RWPE1 (cell line): ENCODE data around the gene LLGL1.

Source experiments
- CTCF ChIA-PET: fragments of 350-600 bp; sonication (Branson Sonifier 250); formaldehyde crosslinking; extraction: SDS; loops from one replicate; lab custom pipeline; 2021; lab: Yijun Ruan, JAX
- POLR2A ChIA-PET: fragments of 400-600 bp; formaldehyde crosslinking; extraction: SDS; loops from one replicate; lab custom pipeline; 2020; ENCODE audit warnings: antibody characterized with exemption; ENCODE audit not compliant: low non-redundant PET; lab: Yijun Ruan, JAX
- DNase-seq: peaks from one replicate; pipeline ENCODE4 v3.0.0; 2012; ENCODE audit warnings: low spot score
- H3K27ac ChIP-seq: fragments of 450-650 bp; 2 replicates; pipeline ENCODE4 v1.5.1; 2017
- CTCF ChIP-seq: fragments of 450-650 bp; conservative IDR thresholded peaks from 2 replicates; pipeline ENCODE4 v1.5.1; 2017; ENCODE audit warnings: low read depth, mild to moderate bottlenecking

Gene LLGL1

GRCh38 chr17:18191236-18191667, 34.2 kb upstream of the LLGL1 start:
- TF ChIP-seq CTCF = no peak
- DNase-seq = no peak
- peak overlapping the region; percentile 47 for H3K27ac ChIP-seq
- CTCF ChIA-PET = interaction anchor here (0.6 to 2.0 kb wide), 3 partner anchors 26 to 377 kb away, joined by 3 to 5 read pairs (median 4); no protein-coding TSS in a partner anchor
- POLR2A ChIA-PET = no interaction called here

- no peak for DNase-seq
- H3K27ac ChIP-seq = peak overlapping the region; percentile 47
- POLR2A ChIA-PET = no interaction called here
- TF ChIP-seq CTCF = no peak
- CTCF ChIA-PET = interaction anchor here (0.5 to 1.5 kb wide), 3 partner anchors 57 to 434 kb away, joined by 3 to 4 read pairs (median 3); no protein-coding TSS in a partner anchor
Measured at GRCh38 chr17:18191967-18192366, 33.5 kb upstream of the LLGL1 start.

- CTCF ChIA-PET = interaction anchor here (0.6 to 1.2 kb wide), 2 partner anchors 23 to 47 kb away, joined by 3 to 4 read pairs; no protein-coding TSS in a partner anchor
- H3K27ac ChIP-seq = no peak overlapping the region
- no peak for TF ChIP-seq CTCF
- no peak for DNase-seq
- POLR2A ChIA-PET = no interaction called here
Measured at GRCh38 chr17:18194394-18194793, 31.0 kb upstream of the LLGL1 start.

- no peak for DNase-seq
- POLR2A ChIA-PET = no interaction called here
Measured at GRCh38 chr17:18194804-18195203, 30.6 kb upstream of the LLGL1 start.

GRCh38 chr17:18195246-18195645, 30.2 kb upstream of the LLGL1 start:
- H3K27ac ChIP-seq = no peak overlapping the region
- POLR2A ChIA-PET = no interaction called here
- no peak for TF ChIP-seq CTCF
- CTCF ChIA-PET = no interaction called here
- no peak for DNase-seq

More at GRCh38 chr17:18194804-18195203, 30.6 kb upstream of the LLGL1 start:
- CTCF ChIA-PET = no interaction called here
- H3K27ac ChIP-seq = no peak overlapping the region
- TF ChIP-seq CTCF = no peak

GRCh38 chr17:18197535-18198194, 27.8 kb upstream of the LLGL1 start:
- CTCF ChIA-PET = interaction anchor here (1.1 kb wide), 1 partner anchor 10 kb away, joined by 3 read pairs; no protein-coding TSS in a partner anchor
- TF ChIP-seq CTCF = no peak

More at GRCh38 chr17:18197535-18198194, 27.8 kb upstream of the LLGL1 start:
- POLR2A ChIA-PET = no interaction called here
- no peak for DNase-seq
- no peak overlapping the region for H3K27ac ChIP-seq
